Lower lobe of right lung (tissue), 2 donors: ENCODE measurements around the gene UST. TPM values are rescaled to one million over a fixed set of nuclear protein-coding genes. Genes with fewer than 3 reads are reported as not detected.

Source experiments
- ATAC-seq, 2 donors: fragments of 200-7000 bp; cut with Tn5 transposase; one replicate each; pipeline ENCODE4 v1.9.1; 2020 to 2022; ENCODE audit warnings: mild to moderate bottlenecking in 2 of 2, moderate library complexity in 2 of 2
- DNase-seq: peaks from one replicate; pipeline ENCODE4 v3.0.0-alpha.2; 2020
- H3K27ac ChIP-seq: fragments of 200-600 bp; one replicate; pipeline ENCODE4 v1.8.0; 2022
- H3K27me3 ChIP-seq: fragments of 200-600 bp; one replicate; pipeline ENCODE4 v1.8.0; 2022; ENCODE audit warnings: low read depth
- H3K36me3 ChIP-seq: fragments of 200-600 bp; one replicate; pipeline ENCODE4 v1.8.0; 2022; ENCODE audit warnings: mild to moderate bottlenecking
- H3K4me1 ChIP-seq: fragments of 200-600 bp; one replicate; pipeline ENCODE4 v1.8.0; 2022
- H3K4me3 ChIP-seq: fragments of 200-600 bp; one replicate; pipeline ENCODE4 v1.8.0; 2022; ENCODE audit warnings: mild to moderate bottlenecking
- H3K9me3 ChIP-seq: fragments of 200-600 bp; one replicate; pipeline ENCODE4 v1.8.0; 2022
- CTCF ChIP-seq: fragments of 200-600 bp; IDR thresholded peaks from one replicate; pipeline ENCODE4 v1.8.0; 2022; ENCODE audit warnings: antibody characterized with exemption, mild to moderate bottlenecking
- intact Hi-C: fragments of 100-400 bp; cut with DNase I; formaldehyde crosslinking; loops from one replicate; pipeline ENCODE4 v1.11.0; 2022
- total RNA-seq: library from RNA; stranded (reverse); fragmentation: NEBNext Ultra II Directional; extraction: Animal tissue kit (Norgen Biotek cat#: 25700); gene quantifications from one replicate; pipeline ENCODE4 v1.2.1, GENCODE V29; 2021
- donor health status: DM: no; HTN: yes; CAD: no; lungs with severe emphysema.

The UST gene
- total RNA-seq, 1 donor from 2014 or later, result 11.8 TPM

- ATAC-seq (no peak), DNase-seq (no peak)
- Histone ChIP-seq H3K4me3 (no peak overlapping the region), H3K4me1 (no peaks in the 10 kb centered on the region), H3K27ac (no peak overlapping the region), H3K27me3 (no peaks in the 10 kb centered on the region), H3K36me3 (no peaks in the 10 kb centered on the region), H3K9me3 (no peaks in the 10 kb centered on the region)
- TF ChIP-seq CTCF, result no peak
- intact Hi-C loops, result no loop called here
Measured at GRCh38 chr6:148800536-148800935, 53.7 kb downstream of the UST start.

DNA sequence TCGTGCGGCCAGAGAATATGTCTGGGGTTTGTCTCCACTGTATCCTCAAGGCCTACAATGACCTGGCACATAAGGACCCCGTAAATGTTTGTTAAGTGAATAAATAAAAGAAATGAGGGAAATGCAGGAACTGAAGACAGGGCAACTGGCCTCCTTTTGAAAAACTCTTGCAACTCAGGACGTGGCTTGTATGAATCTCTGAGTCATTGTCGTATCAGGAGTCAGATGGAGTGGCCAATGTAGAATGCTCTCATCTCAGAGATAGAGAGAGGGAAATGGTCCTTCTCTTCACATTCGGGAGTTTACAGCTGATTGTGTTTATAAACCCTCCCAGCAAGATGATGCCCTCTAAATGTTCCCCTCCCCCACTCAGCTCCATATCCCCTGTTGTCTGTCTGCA is 57.1 kb downstream of the UST start:
- Histone ChIP-seq H3K4me1 (peaks cover 7% of the 10 kb centered on the region), H3K4me3 (no peak overlapping the region), H3K9me3 (no peaks in the 10 kb centered on the region), H3K36me3 (no peaks in the 10 kb centered on the region), H3K27ac (no peak overlapping the region), H3K27me3 (no peaks in the 10 kb centered on the region)
- no peak for DNase-seq
- intact Hi-C loops, result no loop called here
- ATAC-seq, result no peak
- no peak for TF ChIP-seq CTCF

DNA sequence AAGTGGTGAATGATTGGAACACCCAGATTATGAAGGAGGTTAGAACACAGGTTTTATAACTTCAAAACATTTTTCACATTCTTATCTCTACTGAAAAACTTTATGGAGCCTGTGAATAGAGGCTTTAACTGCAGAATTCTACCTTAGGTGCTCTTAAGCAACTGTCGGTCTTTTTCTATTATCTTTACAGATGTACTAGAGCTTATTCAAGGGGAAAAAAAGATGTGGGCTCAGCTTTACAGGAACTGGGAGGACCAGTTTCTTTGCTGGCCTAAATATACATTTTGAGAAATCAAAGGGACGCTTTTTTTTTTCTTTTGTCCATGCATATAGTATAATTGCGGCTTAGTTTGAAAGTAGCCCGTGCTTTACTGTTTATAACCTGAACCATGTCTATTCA is 58.9 kb downstream of the UST start:
- peak in 1 of 2 donors; percentile 49 for ATAC-seq

DNA sequence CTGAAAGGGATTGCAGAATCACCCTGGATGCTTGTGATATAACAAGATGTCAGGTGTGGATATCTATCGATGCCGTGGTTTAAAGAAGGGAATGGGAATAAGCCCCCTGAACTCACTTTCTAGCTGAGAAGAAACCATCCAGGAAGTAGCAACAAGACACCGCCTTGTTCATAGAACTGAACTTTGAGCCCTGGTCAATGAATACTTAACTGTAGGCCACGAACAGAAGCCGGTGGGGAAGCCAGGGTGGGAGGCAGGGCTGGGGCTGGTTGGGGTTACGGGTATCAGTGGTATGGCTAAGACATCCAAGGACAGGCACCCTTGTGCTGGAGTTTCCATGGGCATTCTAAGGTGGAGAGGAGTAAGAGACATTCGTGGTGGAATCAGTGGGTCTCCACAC is 61.0 kb downstream of the UST start:
- H3K9me3 ChIP-seq, result no peaks in the 10 kb centered on the region
- no peak for TF ChIP-seq CTCF
- no peak overlapping the region for H3K4me3 ChIP-seq
- intact Hi-C loops, result no loop called here
- DNase-seq (no peak), ATAC-seq (no peak)
- H3K27me3 ChIP-seq, result no peaks in the 10 kb centered on the region
- no peaks in the 10 kb centered on the region for H3K36me3 ChIP-seq
- H3K27ac ChIP-seq, result no peak overlapping the region
- peaks cover 7% of the 10 kb centered on the region for H3K4me1 ChIP-seq

More for the DNA sequence above, 58.9 kb downstream of the UST start:
- Histone ChIP-seq H3K27ac (no peak overlapping the region), H3K27me3 (no peaks in the 10 kb centered on the region), H3K4me1 (peaks cover 7% of the 10 kb centered on the region), H3K36me3 (no peaks in the 10 kb centered on the region), H3K9me3 (no peaks in the 10 kb centered on the region), H3K4me3 (no peak overlapping the region)
- DNase-seq, result no peak
- intact Hi-C loops, result no loop called here
- TF ChIP-seq CTCF, result no peak

DNA sequence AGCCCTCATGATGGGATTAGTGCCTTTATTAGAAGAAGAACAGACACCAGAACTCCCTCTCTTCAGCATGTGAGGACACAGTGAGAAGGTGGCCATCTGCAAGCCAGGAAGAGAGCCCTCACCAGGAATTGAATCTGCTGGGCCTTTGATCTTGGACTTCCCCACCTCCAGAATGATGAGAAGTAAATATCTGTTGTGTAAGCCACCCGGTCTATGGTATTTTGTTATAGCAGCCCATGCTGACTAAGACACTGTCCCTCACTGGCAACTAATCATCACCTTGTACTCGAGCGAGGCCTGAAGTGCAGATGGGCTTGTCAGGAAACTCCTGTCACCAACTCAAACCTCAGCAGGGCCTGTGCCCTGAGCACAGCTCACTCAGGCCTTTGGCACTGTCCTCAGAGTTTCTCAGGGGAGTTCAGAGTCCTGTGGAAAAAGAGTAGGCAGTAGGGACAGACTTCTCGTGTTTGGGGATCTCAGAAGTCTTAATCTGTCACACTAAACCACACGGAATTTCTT is 62.0 kb downstream of the UST start:
- intact Hi-C loops, result no loop called here
- Histone ChIP-seq H3K9me3 (no peaks in the 10 kb centered on the region), H3K4me1 (peaks cover 7% of the 10 kb centered on the region), H3K36me3 (no peaks in the 10 kb centered on the region), H3K4me3 (no peak overlapping the region), H3K27me3 (no peaks in the 10 kb centered on the region), H3K27ac (no peak overlapping the region)
- TF ChIP-seq CTCF, result no peak
- ATAC-seq (no peak), DNase-seq (no peak)

- DNase-seq (no peak), ATAC-seq (no peak)
- Histone ChIP-seq H3K9me3 (no peaks in the 10 kb centered on the region), H3K27me3 (no peaks in the 10 kb centered on the region), H3K4me1 (no peaks in the 10 kb centered on the region), H3K4me3 (no peak overlapping the region), H3K36me3 (no peaks in the 10 kb centered on the region), H3K27ac (no peak overlapping the region)
- intact Hi-C loops, result no loop called here
- TF ChIP-seq CTCF, result no peak
Measured at GRCh38 chr6:148811459-148811858, 64.6 kb downstream of the UST start.
